Endothelial cell (in vitro differentiated cells): Measurements from ENCODE around the gene NGRN. TPM values are rescaled to one million over a fixed set of nuclear protein-coding genes. Genes with fewer than 3 reads are reported as not detected.
"Not testable (repeated sequence)": the region's sequence is repeated elsewhere in the genome, so short reads cannot be mapped to it uniquely, and the experiment has no call there.

Source experiments
- DNase-seq: peaks from one replicate; pipeline ENCODE4 v3.0.0; 2021; ENCODE audit warnings: low spot score
- H3K27ac Mint-ChIP-seq: one replicate; pipeline ENCODE4 v1.8.0; 2021; ENCODE audit warnings: mixed read lengths, inconsistent platforms; ENCODE audit not compliant: unreplicated experiment
- H3K27me3 Mint-ChIP-seq: one replicate; pipeline ENCODE4 v1.8.0; 2021; ENCODE audit warnings: mild to moderate bottlenecking, moderate library complexity, mixed read lengths, inconsistent platforms; ENCODE audit not compliant: unreplicated experiment
- H3K36me3 Mint-ChIP-seq: one replicate; pipeline ENCODE4 v1.8.0; 2021; ENCODE audit warnings: mild to moderate bottlenecking, low read depth, mixed read lengths, inconsistent platforms; ENCODE audit not compliant: unreplicated experiment
- H3K4me1 Mint-ChIP-seq: one replicate; pipeline ENCODE4 v1.8.0; 2021; ENCODE audit warnings: mild to moderate bottlenecking, mixed read lengths, inconsistent platforms; ENCODE audit not compliant: unreplicated experiment
- H3K4me3 Mint-ChIP-seq: one replicate; pipeline ENCODE4 v1.8.0; 2021; ENCODE audit warnings: mild to moderate bottlenecking, mixed read lengths, inconsistent platforms; ENCODE audit not compliant: unreplicated experiment
- H3K9me3 Mint-ChIP-seq: one replicate; pipeline ENCODE4 v1.8.0; 2021; ENCODE audit warnings: mixed read lengths, inconsistent platforms; ENCODE audit not compliant: unreplicated experiment
- CTCF ChIP-seq: fragments of 200-600 bp; sonication (generic); IDR thresholded peaks from one replicate; pipeline ENCODE4 v1.5.0; 2021; ENCODE audit warnings: antibody characterized with exemption; ENCODE audit not compliant: unreplicated experiment
- total RNA-seq: library from RNA; stranded (reverse); fragmentation: NEBNext Ultra II Directional; extraction: Animal tissue kit (Norgen Biotek cat#: 25700); gene quantifications from one replicate; pipeline ENCODE4 v1.2.1, GENCODE V29; 2021; ENCODE audit not compliant: unreplicated experiment

Gene NGRN
- total RNA-seq, 1 donor from 2014 or later: 69.0 TPM

GRCh38 chr15:90243943-90244639, 21.4 kb upstream of the NGRN start:
- no peak for TF ChIP-seq CTCF
- H3K27ac Mint-ChIP-seq: no peak overlapping the region
- H3K4me1 Mint-ChIP-seq: peaks cover 2% of the 10 kb centered on the region
- no peak overlapping the region for H3K4me3 Mint-ChIP-seq
- no peak for DNase-seq
- peaks cover 3% of the 10 kb centered on the region for H3K27me3 Mint-ChIP-seq
- peaks cover 9% of the 10 kb centered on the region for H3K36me3 Mint-ChIP-seq
- no peaks in the 10 kb centered on the region for H3K9me3 Mint-ChIP-seq

DNA sequence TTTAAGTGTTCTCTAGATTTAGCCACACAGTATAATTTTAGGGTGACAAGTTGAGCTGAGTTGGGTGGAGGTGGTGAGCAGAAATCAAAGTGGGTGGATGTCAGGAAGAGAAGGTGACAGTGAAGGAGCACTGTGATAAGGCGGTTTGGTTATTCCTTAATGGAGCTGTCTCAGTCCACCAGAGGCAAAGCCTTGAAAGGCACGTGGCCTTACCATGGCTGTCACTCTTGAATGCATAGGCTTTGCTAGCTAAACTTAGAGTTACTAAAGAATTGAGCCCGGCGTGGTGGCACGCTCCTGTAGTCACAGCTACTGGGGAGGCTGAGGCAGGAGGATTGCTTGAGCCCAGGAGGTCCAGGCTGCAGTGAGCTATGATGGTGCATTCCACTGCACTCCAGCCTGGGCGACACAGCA, 16.7 kb upstream of the NGRN start:
- Mint-ChIP-seq H3K9me3 (no peaks in the 10 kb centered on the region), H3K4me3 (peak overlapping the region; percentile 31), H3K4me1 (peaks cover 2% of the 10 kb centered on the region), H3K27ac (no peak overlapping the region), H3K27me3 (peaks cover 3% of the 10 kb centered on the region), H3K36me3 (peaks cover 5% of the 10 kb centered on the region)
- no peak for DNase-seq
- no peak for TF ChIP-seq CTCF

GRCh38 chr15:90249203-90249863, 16.1 kb upstream of the NGRN start, which contains the start of gene TTLL13:
TSS of gene TTLL13 (plus strand) at chr15:90249556. CDS start at chr15:90250631, 1,075 bp downstream.
- Mint-ChIP-seq H3K36me3 (peaks cover under 1% of the 10 kb centered on the region), H3K4me1 (peaks cover 2% of the 10 kb centered on the region), H3K27me3 (peaks cover 3% of the 10 kb centered on the region), H3K27ac (no peak within 1 kb of the TSS), H3K9me3 (no peaks in the 10 kb centered on the region), H3K4me3 (peak within 1 kb of the TSS; percentile 60)
- no peak for TF ChIP-seq CTCF
- DNase-seq: peak; percentile 98

GRCh38 chr15:90257776-90258175, 7.7 kb upstream of the NGRN start:
- no peak for DNase-seq
- no peak for TF ChIP-seq CTCF
- Mint-ChIP-seq H3K4me3 (peak overlapping the region; percentile 63), H3K36me3 (no peaks in the 10 kb centered on the region), H3K9me3 (no peaks in the 10 kb centered on the region), H3K27ac (no peak overlapping the region), H3K27me3 (peaks cover 3% of the 10 kb centered on the region), H3K4me1 (peaks cover 17% of the 10 kb centered on the region)

GRCh38 chr15:90259524-90259923, 5.9 kb upstream of the NGRN start:
- no peak for DNase-seq
- H3K27ac Mint-ChIP-seq: no peak overlapping the region
- TF ChIP-seq CTCF: no peak

GRCh38 chr15:90260731-90261130, 4.7 kb upstream of the NGRN start:
- H3K4me3 Mint-ChIP-seq, H3K27ac Mint-ChIP-seq, H3K9me3 Mint-ChIP-seq, H3K36me3 Mint-ChIP-seq, DNase-seq, H3K27me3 Mint-ChIP-seq: not testable (repeated sequence)
- peaks cover 21% of the 10 kb centered on the region for H3K4me1 Mint-ChIP-seq

More at GRCh38 chr15:90259524-90259923, 5.9 kb upstream of the NGRN start:
- Mint-ChIP-seq H3K27me3 (peaks cover 5% of the 10 kb centered on the region), H3K9me3 (no peaks in the 10 kb centered on the region), H3K4me1 (peaks cover 23% of the 10 kb centered on the region), H3K4me3 (no peak overlapping the region), H3K36me3 (no peaks in the 10 kb centered on the region)
